ENCODE data around the gene SCP2D1.
"Not testable (repeated sequence)": the region's sequence is repeated elsewhere in the genome, so short reads cannot be mapped to it uniquely, and the experiment has no call there.

SCP2D1 gene

DNA sequence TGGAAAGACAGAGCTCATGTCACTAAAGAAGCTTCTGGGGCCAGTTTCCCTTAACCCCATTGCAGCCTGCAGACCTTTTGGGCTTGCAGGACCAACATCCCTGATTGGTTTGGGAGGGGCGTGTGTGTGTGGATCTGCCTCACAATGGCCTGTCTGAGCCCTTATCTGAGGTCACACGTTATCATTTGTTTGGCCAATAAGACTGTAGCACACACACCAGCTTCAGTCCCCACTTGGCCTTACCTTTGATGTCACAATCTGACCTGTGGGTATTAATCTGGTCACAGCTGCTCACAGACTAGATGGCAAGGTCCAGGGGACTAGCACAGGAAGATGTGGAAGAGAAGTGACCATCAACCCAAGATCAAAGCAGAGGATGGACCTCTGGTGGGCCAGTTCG is at the start of gene SCP2D1:
Gene SCP2D1, plus strand, starts transcription at position 301 of the 400 bp plus-strand sequence. Its CDS starts 33 bp downstream, at position 334.
- Mint-ChIP-seq H3K27ac (no peak within 1 kb of the TSS), H3K27me3 (peaks cover 6% of the 10 kb centered on the region), H3K4me3 (no peak within 1 kb of the TSS), H3K4me1 (ENCODE audit: low read depth) (peaks cover under 1% of the 10 kb centered on the region), H3K36me3 (ENCODE audit: low read depth) (no peaks in the 10 kb centered on the region), H3K9me3 (no peaks in the 10 kb centered on the region)
- intact Hi-C loops (cut with micrococcal nuclease), result no loop called here

DNA sequence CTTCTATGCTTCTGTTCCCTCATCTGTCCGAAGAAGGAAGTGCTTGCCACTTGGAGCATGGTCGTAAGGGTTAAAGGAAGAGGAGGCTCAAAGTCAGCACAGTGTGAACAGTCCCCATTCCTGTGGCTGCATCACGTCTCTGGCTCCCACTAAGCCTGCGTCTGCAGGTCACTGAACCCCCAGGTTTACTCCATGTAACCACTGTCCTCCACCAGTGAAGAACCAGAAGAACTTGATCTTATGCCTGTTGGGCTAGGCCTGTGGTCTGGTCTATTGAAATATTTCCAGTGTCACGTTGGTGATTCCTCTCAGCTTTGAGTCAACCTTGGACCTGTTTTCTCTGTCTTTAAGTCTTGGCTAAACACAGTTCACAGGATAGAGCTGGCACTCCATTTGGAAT is 45.9 kb upstream of the SCP2D1 start:
- H3K27ac Mint-ChIP-seq, result no peak overlapping the region
- H3K36me3 Mint-ChIP-seq (ENCODE audit: low read depth), result peaks cover 11% of the 10 kb centered on the region
- no peak overlapping the region for H3K4me3 Mint-ChIP-seq
- H3K27me3 Mint-ChIP-seq, result no peaks in the 10 kb centered on the region
- H3K9me3 Mint-ChIP-seq, result no peaks in the 10 kb centered on the region
- intact Hi-C loops (cut with micrococcal nuclease), result no loop called here
- peaks cover 5% of the 10 kb centered on the region for H3K4me1 Mint-ChIP-seq (ENCODE audit: low read depth)

DNA sequence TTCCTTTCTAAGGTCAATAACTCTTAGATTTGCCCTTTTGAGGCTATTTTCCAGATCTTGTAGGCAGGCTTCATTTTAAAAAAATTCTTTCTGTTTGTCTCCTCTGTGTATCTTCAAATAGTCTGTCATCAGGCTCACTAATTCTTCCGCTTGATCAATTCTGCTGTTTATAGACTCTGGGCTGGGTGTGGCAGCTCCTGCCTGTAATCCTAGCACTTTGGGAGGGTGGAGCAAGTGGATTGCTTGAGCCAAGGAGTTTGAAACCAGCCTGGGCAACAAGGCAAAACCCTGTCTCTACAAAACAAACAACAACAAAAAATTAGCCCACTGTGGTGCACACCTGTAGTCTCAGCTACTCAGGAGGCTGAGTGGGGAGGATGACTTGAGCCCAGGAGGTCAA is 40.0 kb upstream of the SCP2D1 start:
- intact Hi-C loops (cut with micrococcal nuclease), result no loop called here
- peaks cover 5% of the 10 kb centered on the region for H3K4me1 Mint-ChIP-seq (ENCODE audit: low read depth)
- H3K36me3 Mint-ChIP-seq (ENCODE audit: low read depth), result no peaks in the 10 kb centered on the region
- no peak overlapping the region for H3K27ac Mint-ChIP-seq
- no peaks in the 10 kb centered on the region for H3K9me3 Mint-ChIP-seq
- no peak overlapping the region for H3K4me3 Mint-ChIP-seq
- no peaks in the 10 kb centered on the region for H3K27me3 Mint-ChIP-seq

DNA sequence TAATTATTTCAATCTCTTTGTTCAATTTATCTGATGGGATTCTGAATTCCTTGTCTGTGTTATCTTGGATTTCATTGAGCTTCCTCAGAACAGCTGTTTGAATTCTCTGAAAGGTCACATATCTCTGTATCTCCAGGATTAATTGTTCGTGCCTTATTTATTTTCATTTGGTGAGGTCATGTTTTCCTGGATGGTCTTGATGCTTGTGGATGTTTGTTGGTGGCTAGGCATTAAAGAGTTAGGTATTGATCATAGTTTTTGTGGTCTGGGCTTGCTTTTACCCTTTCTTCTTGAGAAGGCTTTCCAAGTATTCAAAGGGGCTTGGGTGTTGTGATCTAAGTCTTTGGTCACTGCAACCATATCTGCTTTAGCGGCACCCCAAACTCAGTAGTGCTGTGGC is 39.4 kb upstream of the SCP2D1 start:
- Mint-ChIP-seq H3K4me1 (ENCODE audit: low read depth) (peaks cover 5% of the 10 kb centered on the region), H3K9me3 (no peaks in the 10 kb centered on the region), H3K36me3 (ENCODE audit: low read depth) (no peaks in the 10 kb centered on the region), H3K27me3 (no peaks in the 10 kb centered on the region), H3K27ac (no peak overlapping the region), H3K4me3 (no peak overlapping the region)
- intact Hi-C loops (cut with micrococcal nuclease), result no loop called here

- H3K27ac Mint-ChIP-seq, result no peak overlapping the region
- no peaks in the 10 kb centered on the region for H3K4me1 Mint-ChIP-seq (ENCODE audit: low read depth)
- no peaks in the 10 kb centered on the region for H3K9me3 Mint-ChIP-seq
- intact Hi-C loops (cut with micrococcal nuclease), result no loop called here
- no peaks in the 10 kb centered on the region for H3K27me3 Mint-ChIP-seq
- H3K4me3 Mint-ChIP-seq, result no peak overlapping the region
- no peaks in the 10 kb centered on the region for H3K36me3 Mint-ChIP-seq (ENCODE audit: low read depth)
Measured at GRCh38 chr20:18775633-18776032, 38.0 kb upstream of the SCP2D1 start.

- H3K27me3 Mint-ChIP-seq, result no peaks in the 10 kb centered on the region
- no peak overlapping the region for H3K27ac Mint-ChIP-seq
- no peaks in the 10 kb centered on the region for H3K9me3 Mint-ChIP-seq
- H3K4me1 Mint-ChIP-seq (ENCODE audit: low read depth), result no peaks in the 10 kb centered on the region
- intact Hi-C loops (cut with micrococcal nuclease), result no loop called here
- H3K36me3 Mint-ChIP-seq (ENCODE audit: low read depth), result no peaks in the 10 kb centered on the region
- H3K4me3 Mint-ChIP-seq, result no peak overlapping the region
Measured at GRCh38 chr20:18778690-18779392, 34.7 kb upstream of the SCP2D1 start.

GRCh38 chr20:18780385-18781130 is 33.0 kb upstream of the SCP2D1 start:
- Mint-ChIP-seq H3K9me3 (peaks cover under 1% of the 10 kb centered on the region), H3K4me3 (no peak overlapping the region), H3K27me3 (no peaks in the 10 kb centered on the region), H3K4me1 (ENCODE audit: low read depth) (no peaks in the 10 kb centered on the region), H3K27ac (no peak overlapping the region), H3K36me3 (ENCODE audit: low read depth) (no peaks in the 10 kb centered on the region)
- intact Hi-C loops (cut with micrococcal nuclease), result no loop called here

GRCh38 chr20:18781509-18781908 is 32.1 kb upstream of the SCP2D1 start:
- Mint-ChIP-seq H3K36me3 (ENCODE audit: low read depth) (no peaks in the 10 kb centered on the region), H3K27ac (no peak overlapping the region), H3K9me3 (peaks cover 8% of the 10 kb centered on the region), H3K27me3 (no peaks in the 10 kb centered on the region), H3K4me1 (ENCODE audit: low read depth) (no peaks in the 10 kb centered on the region), H3K4me3 (no peak overlapping the region)
- intact Hi-C loops (cut with micrococcal nuclease), result no loop called here

DNA sequence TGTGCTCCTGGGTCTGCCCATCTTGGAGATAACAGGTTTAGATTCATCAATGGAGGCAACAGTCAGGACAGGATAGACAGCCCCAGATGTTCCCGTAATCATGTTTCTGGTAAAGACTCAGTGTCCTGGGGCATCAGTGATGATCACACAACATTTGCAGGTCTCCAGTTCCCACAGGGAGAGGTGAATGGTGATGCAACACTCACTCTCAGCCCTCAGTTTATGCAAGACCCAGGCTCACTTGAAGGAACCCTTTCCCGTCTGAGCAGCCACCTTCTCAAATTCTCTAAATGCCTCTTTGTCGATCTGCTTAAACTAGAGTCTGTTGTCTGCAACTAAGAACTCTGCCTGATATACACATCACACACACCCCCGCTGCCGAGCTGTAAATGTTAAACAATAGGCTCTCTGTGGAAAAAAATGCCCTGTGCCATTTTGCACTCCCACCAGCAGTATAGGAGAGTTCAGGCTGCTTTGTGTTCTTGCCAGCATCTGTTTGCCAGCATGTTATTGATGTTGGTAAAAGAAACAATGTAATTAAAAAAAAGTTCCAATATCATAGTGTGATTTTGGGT is 30.1 kb upstream of the SCP2D1 start:
- Mint-ChIP-seq H3K27ac (no peak overlapping the region), H3K27me3 (no peaks in the 10 kb centered on the region), H3K9me3 (peaks cover 8% of the 10 kb centered on the region), H3K4me3 (no peak overlapping the region), H3K4me1 (ENCODE audit: low read depth) (no peaks in the 10 kb centered on the region), H3K36me3 (ENCODE audit: low read depth) (no peaks in the 10 kb centered on the region)
- intact Hi-C loops (cut with micrococcal nuclease), result no loop called here

DNA sequence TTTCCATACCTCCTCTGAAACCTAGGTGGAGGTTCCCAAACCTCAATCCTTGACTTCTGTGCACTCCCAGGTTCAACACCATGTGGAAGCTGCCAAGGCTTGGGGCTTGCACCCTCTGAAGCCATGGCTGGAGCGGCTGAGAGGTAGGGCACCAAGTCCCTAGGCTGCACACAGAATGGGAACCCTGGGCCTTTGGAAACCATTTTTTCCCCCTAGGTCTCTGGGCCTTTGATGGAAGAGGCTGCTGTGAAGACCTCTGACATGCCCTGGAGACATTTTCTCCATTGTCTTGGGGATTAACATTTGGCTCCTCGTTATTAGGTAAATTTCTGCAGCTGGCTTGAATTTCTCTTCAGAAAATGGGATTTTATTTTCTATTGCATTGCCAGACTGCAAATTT is 26.5 kb upstream of the SCP2D1 start:
- peaks cover 13% of the 10 kb centered on the region for H3K27me3 Mint-ChIP-seq
- H3K4me3 Mint-ChIP-seq; H3K9me3 Mint-ChIP-seq; H3K4me1 Mint-ChIP-seq (ENCODE audit: low read depth); intact Hi-C loops (cut with micrococcal nuclease); H3K36me3 Mint-ChIP-seq (ENCODE audit: low read depth); H3K27ac Mint-ChIP-seq: not testable (repeated sequence)

DNA sequence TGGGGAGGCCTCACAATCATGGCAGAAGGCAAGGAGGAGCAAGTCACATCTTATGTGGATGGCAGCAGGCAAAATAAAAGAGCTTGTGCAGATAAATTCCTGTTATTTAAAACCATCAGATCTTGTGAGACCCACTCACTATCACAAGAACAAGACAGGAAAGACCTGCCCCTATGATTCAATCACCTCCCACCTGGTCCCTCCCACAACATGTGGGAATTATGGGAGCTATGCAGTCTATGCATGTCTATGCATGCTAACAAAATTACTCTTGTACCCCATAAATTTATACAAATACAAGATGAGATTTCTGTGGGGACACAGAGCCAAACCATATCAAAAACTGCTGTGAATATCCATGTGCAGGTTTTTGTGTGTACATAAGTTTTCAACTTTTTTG is 25.6 kb upstream of the SCP2D1 start:
- peaks cover 20% of the 10 kb centered on the region for H3K27me3 Mint-ChIP-seq

DNA sequence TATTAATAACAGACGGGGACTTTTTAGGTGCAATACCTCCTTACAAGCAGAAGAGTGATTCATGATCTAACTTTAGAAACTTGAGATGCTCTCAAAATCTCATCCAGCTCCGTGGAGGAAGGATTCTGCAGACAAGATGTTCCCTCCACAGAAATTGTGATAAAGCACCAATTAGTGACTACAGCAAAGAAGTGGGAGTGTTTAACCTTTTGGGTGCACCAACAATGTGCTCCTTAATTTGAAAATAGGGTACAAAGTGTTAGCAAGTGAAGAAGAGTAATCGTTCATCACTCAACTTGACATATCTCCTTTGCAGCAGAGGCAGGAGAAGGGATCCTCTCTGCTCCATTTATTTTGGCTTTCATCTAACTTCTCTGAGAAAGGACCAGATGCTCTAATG is 22.8 kb upstream of the SCP2D1 start:
- Mint-ChIP-seq H3K36me3 (ENCODE audit: low read depth) (no peaks in the 10 kb centered on the region), H3K4me3 (no peak overlapping the region), H3K27ac (no peak overlapping the region)

More for the DNA sequence above, 25.6 kb upstream of the SCP2D1 start:
- Mint-ChIP-seq H3K4me1 (ENCODE audit: low read depth) (no peaks in the 10 kb centered on the region), H3K9me3 (peaks cover 8% of the 10 kb centered on the region), H3K36me3 (ENCODE audit: low read depth) (no peaks in the 10 kb centered on the region), H3K27ac (no peak overlapping the region), H3K4me3 (no peak overlapping the region)
- intact Hi-C loops (cut with micrococcal nuclease), result no loop called here

GRCh38 chr20:18793625-18794427 is 19.8 kb upstream of the SCP2D1 start:
- intact Hi-C loops (cut with micrococcal nuclease), result loop anchor here (5.0 kb wide), 3 partner anchors 227 to 507 kb away; partner anchors contain the start of genes SMIM26 and ZNF133
- peaks cover 6% of the 10 kb centered on the region for H3K9me3 Mint-ChIP-seq
- H3K4me1 Mint-ChIP-seq (ENCODE audit: low read depth), result peaks cover 7% of the 10 kb centered on the region
- no peaks in the 10 kb centered on the region for H3K36me3 Mint-ChIP-seq (ENCODE audit: low read depth)
- H3K27ac Mint-ChIP-seq, result peak overlapping the region; percentile 96
- H3K4me3 Mint-ChIP-seq, result peak overlapping the region; percentile 85
- H3K27me3 Mint-ChIP-seq, result peaks cover 25% of the 10 kb centered on the region

More for the DNA sequence above, 22.8 kb upstream of the SCP2D1 start:
- Mint-ChIP-seq H3K4me1 (ENCODE audit: low read depth) (peaks cover 7% of the 10 kb centered on the region), H3K9me3 (peaks cover 5% of the 10 kb centered on the region), H3K27me3 (peaks cover 21% of the 10 kb centered on the region)
- intact Hi-C loops (cut with micrococcal nuclease), result loop anchor here (5.0 kb wide), 3 partner anchors 223 to 503 kb away; partner anchors contain the start of genes SMIM26 and ZNF133

Data from dendritic cell treated with granulocyte-macrophage colony-stimulating factor and Interleukin-4, amounts not matched to agents 40 ng/mL and 50 ng/mL, for 4 days (primary cell).